Stimulated activated CD8-positive, alpha-beta memory T cell treated with anti-CD3 and anti-CD28 coated beads, Interleukin-2, amount 100 ng/mL, for 1 hour (primary cell): Measurements from ENCODE around the gene GTF2IRD1.
"Not testable (repeated sequence)": the region's sequence is repeated elsewhere in the genome, so short reads cannot be mapped to it uniquely, and the experiment has no call there.

Source experiments
- DNase-seq, 2 donors: peaks; one replicate each; pipeline ENCODE4 v3.0.0-alpha.2; 2020; ENCODE audit warnings: low read depth in 2 of 2

Gene GTF2IRD1, protein sequence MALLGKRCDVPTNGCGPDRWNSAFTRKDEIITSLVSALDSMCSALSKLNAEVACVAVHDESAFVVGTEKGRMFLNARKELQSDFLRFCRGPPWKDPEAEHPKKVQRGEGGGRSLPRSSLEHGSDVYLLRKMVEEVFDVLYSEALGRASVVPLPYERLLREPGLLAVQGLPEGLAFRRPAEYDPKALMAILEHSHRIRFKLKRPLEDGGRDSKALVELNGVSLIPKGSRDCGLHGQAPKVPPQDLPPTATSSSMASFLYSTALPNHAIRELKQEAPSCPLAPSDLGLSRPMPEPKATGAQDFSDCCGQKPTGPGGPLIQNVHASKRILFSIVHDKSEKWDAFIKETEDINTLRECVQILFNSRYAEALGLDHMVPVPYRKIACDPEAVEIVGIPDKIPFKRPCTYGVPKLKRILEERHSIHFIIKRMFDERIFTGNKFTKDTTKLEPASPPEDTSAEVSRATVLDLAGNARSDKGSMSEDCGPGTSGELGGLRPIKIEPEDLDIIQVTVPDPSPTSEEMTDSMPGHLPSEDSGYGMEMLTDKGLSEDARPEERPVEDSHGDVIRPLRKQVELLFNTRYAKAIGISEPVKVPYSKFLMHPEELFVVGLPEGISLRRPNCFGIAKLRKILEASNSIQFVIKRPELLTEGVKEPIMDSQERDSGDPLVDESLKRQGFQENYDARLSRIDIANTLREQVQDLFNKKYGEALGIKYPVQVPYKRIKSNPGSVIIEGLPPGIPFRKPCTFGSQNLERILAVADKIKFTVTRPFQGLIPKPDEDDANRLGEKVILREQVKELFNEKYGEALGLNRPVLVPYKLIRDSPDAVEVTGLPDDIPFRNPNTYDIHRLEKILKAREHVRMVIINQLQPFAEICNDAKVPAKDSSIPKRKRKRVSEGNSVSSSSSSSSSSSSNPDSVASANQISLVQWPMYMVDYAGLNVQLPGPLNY

DNA sequence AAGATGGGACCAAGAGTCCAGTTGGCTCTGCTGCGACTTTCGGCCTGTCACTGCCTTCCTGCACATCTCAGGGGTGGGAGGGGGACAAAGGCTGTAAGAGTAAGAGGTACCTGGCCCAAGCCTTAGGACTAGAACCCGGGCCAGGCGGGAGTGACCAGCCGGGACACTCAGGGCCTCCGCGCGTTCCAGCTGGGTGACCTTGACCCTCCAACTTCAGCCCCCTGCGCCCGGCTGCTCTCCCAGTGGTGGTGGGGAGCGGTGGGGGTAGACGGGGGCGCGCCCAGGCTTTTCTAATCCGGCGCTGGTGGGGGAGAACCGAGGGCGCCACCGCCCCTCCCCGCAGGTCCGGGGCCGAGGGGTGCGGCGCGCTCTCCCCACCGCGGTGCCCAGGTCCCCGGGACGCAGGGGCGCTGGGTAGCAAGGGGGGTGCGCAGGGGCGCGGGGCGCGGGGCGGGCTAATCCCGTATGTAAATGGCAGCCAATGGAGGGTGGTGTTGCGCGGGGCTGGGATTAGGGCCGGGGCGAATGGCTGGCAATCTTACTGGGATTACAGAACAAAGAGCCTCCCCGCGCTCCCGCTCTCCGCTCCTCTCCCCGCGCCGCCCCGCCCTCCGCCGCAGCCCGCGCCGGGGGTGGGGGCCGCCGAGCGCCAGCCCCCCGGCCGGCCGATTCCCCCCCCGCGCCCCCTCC is at the start of gene GTF2IRD1:
Gene GTF2IRD1 (plus strand): TSS at position 585 of the 690 bp plus-strand sequence. CDS start 54,175 bp downstream, outside the sequence.
- no peak for DNase-seq

DNA sequence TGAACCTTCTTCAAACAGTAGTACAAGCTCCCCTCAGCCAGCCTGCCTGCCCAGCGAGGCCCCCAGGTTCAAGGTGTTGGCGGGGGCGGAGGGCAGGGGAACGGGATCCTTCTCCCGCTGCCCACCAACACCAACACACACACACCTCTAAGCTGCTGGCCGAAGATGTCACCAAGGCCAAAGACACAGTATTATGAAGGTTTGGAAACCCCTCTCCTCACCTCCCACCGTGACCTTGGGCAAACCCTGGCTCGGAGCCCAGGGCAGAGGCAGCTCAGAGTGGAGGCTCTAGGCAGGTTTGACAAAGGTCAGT is 49.4 kb upstream of the GTF2IRD1 start:
- DNase-seq: no peak

DNA sequence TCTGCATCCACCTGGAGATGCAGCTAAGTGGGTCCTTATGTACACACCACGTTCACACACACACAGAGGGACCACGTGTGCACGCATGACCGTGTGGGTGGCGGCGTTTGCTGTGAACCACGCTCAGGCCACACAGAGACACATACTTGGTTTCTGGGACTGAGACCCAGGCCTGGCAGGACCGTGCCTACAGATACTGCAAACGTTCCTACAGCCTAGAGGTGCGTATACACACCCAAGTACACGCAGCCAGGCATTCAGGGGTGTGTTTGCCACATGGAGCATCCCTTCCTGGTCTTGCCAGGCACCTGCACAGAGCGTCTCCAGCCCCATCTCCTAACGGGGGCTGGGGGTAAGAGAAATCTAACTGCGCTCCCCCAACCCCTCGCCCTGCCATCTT is 49.0 kb upstream of the GTF2IRD1 start:
- DNase-seq: no peak

DNA sequence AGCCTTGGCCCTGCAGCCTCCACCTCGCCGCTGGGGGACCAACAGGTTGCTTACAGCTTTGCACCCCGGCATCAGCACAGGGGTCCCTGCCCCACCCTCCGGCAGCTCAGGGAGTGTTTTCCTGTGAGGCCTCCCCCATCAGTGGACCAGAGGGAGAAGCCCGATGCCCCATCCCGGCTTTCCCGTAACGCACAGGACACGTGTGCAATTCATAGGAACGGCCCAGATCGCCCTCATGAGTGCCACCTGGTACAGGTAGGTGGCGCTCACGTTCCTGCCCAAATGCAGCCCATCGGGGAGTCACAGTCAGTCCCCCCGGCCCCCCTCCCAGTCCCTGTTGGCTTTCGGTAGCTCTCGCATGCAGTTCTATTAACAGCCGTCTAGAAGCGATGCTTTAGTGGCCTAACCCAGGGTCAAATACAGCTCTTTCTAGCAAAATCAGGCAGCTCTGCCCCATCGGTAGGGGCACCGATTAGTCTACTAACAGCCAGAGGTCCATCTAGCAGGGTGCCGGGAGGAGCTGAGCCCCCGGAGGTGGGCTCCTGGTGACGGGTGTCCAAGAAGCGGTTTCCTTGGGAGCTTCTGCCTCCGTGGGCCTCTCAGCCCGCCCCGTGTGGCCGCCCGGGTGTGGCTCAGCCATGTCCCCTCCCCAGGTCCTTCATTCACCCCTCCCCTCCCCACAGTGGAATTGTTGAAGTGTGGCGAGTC is 48.4 kb upstream of the GTF2IRD1 start:
- DNase-seq: no peak

DNA sequence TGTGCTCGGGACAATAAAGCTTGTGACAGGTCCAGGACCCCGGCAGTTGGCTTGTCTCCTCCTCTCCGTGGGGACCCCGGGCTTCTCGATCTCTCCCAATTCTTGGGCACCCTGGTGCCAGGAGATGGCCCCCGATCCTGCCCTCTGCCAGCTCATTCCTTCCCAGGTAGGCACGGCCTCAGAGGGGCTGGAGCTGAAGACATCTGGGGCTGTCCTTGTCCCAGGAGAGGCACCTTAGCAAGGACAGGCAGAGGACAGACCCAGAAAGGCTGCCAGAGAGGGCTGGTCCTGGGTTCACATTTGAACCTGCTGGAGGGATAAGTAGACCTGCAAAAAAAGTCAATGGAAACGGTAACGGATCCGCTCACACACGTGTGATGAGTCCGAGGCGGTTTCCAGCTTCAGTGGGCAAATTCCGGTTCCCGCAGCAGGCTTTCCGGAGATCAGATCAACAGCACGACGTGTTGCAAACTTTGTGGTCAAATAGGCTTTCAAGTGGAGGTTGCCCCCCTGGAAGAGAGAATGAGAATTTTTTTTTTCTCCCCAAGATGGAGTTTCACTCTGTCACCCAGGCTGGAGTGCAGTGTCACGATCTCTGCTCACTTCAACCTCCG is 47.7 kb upstream of the GTF2IRD1 start:
- no peak for DNase-seq

DNA sequence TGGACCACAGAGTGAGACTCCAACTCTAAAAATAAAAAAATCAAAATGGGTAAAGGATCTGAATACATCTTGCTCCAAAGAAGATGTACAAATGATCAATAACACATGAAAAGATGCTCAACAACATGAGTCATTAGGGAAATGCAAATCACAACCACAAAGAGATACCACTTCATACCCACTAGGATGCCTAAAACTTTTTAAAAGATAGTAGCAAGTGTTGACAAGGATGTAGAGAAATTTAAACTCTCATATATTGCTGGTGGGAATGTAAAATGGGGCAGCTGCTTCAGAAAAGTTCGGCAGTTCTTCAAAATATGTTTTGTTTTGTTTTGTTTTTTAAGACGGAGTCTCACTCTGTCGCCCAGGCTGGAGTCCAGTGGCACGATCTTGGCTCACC is 45.7 kb upstream of the GTF2IRD1 start:
- no peak for DNase-seq

DNA sequence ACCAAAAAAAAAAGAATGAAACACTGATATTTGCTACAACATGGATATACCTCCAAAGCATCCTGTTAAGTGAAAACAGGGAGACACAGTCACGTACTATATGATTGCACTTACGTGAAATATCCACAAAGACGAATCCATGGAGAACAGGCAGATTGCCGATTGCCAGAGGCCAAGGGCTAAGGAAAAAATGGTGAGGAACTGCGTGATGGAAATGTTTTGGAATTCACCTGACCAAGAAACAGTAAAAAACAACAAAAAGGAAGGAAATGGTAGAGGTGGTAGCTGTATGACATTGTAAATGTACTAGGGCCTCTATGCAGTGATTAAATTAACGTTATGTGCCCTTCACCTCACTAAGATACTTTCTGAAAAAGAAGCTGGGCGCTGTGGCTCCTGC is 44.1 kb upstream of the GTF2IRD1 start:
- no peak for DNase-seq

DNA sequence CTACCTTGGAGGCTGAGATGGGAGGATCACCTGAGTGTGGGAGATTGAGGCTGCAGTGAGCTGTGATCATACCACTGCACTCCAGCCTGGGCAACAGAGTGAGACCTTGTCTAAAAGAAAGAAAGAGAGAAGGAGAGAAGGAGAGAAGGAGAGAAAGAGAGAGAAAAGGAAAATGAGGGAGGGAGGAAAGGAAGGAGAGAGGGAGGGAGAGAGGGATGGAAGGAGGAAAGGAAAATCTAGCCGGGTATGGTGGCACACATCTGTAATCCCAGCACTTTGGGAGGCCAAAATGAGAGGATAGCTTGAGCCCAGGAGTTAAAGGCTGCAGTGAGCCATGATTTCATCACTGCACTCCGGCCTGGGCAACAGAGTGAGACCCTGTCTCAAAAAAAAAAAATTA is 42.9 kb upstream of the GTF2IRD1 start:
- DNase-seq: no peak

DNA sequence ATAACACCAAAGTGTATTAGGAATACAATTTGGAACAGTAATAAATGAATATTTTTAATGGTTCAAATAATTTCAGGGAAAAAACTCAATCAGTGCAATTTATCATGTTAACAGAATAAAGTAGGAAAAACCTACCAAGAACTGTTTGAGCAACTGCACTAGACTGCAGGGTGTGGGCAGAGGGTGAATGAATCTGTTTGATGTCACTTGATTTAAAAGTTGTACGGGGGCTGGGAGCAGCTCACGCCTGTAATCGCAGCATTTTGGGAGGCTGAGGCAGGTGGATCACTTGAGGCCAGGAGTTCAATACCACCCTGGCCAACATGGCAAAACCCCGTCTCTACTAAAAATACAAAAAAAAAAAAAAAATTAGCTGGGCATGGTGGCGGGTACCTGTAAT is 42.1 kb upstream of the GTF2IRD1 start:
- not testable (repeated sequence) for DNase-seq

DNA sequence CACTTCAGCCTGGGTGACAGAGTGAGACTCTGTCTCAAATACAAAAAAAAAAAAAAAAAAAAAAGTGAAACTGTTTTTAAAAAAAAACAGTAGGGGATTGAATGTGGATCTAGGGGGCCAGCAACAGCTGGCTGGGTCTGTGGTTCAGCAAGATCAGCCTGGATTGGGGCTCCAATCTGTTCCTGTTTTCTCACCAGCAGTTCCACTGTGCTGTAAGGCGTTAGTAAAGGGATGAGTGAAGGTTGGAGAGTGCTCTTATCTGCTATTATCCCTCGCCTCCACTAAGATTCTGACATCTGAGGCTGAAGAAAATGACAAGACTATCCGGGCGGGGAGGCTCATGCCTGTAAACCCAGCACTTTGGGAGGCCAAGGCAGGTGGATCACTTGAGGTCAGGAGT is 41.6 kb upstream of the GTF2IRD1 start:
- no peak for DNase-seq

DNA sequence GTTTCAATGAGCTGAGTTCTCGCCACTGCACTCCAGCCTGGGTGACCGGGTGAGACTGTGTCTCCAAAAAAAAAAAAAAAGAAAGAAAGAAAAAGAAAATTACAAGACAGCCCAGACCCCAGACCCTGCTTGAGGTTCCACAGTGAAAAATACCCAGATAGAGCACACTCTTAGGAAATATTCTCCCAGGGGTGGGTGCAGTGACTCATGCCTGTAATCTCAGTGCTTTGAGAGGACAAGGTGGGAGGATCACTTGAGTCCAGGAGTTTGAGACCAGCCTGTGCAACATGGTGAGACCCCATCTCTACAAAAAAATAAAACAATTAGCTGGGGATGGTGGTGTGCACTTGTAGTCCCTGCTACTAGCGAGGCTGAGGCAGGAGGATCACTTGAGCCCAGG is 41.1 kb upstream of the GTF2IRD1 start:
- no peak for DNase-seq

DNA sequence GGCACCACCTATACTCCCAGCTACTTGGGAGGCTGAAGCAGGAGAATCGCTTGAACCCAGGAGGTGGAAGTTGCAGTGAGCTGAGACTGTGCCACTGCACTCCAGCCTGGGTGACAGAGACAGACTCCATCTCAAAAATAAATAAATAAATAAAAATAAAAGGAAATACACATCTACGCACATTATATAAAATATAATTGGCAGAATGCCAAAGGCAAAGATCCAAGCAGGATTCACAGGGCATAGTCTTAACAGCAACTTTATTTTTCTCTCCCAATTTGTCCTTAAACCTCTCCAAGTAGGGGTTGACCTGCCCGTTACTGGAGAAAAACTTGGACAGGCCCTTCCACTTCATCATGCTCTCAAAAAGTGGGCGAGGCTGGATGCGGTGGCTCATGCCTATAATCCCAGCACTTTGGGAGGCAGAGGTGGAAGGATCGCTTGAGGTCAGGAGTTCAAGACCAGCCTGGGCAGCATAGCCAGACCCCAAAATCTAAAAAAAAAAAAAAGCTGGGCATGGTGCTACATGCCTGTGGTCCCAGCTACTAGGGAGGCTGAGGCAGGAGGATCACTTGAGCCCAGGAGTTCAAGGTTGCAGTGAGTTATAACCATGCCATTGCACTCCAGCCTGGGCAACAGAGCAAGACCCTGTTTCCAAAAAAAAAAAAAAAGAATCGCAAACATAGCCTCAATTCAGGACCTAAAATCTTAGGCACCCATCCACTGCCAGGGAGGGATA is 38.9 kb upstream of the GTF2IRD1 start:
- DNase-seq: not testable (repeated sequence)

DNA sequence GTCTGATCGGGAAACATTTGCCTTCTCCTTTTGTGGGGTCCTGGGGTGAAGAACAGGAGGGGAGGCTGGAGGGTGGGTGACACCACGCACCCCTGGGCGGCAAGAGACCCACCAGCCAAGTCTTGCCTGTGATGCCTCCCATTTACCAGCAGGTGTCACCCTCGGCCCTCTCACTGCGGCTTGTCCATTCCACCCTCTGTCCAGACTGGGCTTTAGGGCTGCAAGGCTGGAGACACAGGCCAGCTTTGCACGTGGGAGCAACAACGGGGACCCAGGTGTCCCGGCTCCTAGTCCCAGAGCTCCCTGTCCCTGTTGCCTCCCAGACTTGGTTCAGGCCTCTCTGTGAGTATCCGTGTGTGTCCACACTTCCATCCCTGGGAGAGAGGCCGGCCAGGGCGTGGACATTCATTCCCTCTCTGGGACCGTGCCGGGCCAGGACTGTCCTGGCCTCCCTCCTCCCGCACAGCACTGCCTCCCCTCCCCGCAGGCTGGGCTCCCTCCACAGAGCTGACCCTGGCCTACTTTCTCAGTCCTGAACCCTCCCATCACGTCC is 36.2 kb upstream of the GTF2IRD1 start:
- DNase-seq: peak; percentile 13

DNA sequence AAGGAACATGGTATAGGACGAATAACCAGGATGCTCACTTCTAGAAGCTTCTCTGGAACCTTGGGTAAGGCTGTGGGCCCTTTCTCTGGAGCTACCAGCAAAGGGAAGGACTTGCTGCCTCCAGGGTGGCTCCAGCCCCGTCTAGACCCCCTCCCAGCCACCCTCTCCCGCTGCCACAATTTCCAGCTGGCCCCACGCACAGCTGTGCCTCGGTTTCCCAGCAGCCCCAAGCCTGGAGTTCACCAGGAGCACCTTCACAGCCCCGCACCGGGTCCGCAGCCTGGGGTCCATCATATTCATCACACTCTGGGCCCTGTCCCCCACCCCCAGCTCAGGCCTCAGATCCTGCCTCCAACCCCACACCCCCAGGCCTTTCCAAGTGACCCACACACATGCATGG is 35.6 kb upstream of the GTF2IRD1 start:
- no peak for DNase-seq

DNA sequence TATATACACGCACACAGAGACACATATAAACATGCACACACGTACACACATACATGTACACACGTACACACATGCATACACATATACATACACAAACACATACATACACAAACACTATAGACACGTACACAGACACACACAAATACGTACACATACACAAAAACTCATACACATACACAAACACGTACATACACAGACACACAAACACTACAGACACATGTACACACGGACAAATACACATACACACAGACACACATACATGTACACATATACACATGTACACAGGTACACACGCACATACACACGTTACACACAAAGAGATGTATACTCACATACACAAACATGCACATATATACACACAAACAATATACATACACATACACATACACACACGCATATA is 35.2 kb upstream of the GTF2IRD1 start:
- no peak for DNase-seq

DNA sequence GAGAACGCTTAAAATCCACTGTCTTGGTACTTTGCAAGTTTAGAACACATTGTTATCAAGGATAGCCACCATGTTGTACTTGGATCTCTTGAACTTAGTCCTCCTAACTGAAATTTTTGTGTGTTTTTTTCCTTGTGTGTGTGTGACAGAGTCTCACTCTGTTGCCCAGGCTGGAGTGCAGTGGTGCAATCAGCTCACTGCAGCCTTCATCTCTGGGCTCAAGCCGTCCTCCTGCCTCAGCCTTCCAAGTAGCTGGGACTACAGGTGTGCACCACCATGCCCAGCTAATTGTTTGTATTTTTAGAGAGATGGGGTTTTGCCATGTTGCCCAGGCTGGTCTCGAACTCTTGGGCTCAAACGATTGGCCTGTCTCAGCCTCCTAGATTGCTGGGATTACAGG is 34.5 kb upstream of the GTF2IRD1 start:
- DNase-seq: not testable (repeated sequence)

DNA sequence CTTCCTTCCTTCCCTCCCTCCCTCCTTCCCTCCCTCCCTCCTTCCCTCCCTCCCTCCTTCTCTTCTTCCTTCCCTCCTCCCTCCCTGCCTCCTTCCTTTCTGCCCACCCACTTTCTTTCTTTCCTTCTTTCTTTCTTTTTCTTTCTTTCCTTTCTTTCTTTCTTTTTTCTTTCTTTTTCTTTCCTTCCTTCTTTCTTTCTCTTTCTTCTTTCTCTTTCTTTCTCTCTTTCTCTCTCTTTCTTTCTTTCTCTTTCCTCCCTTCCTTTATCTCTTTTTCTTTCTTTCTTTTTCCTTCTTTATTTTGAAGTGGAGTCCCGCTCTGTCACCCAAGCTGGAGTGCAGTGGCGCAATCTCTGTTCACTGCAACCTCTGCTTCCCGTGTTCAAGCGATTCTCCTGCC is 33.7 kb upstream of the GTF2IRD1 start:
- no peak for DNase-seq

DNA sequence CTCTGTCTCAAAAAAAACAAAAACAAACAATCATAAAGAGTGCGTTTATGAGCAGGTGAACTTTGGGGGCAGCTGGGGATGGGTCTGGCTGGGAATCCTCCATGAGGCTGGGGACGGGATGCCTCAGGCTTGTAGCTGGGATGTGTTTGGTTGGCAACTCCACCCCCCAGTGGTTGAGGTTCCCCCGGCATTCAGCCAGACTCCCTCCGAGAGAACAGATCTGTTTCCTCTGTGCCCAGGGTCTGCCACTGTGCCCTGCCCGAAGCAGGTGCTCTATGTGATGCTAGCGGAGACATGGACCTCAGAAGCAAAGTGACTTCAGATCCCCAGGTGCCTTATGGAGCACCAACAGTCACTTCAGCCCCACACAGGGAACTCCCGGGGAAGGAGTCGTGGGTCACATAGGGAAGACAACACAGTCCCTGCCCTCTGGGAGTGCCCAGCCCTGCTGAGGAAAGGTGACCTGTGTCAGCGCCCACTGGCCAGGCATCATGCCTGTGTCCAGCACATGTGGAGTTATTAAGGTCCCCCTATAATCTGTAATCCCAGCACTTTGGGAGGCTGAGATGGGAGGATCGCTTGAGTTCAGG is 29.3 kb upstream of the GTF2IRD1 start:
- DNase-seq: no peak

DNA sequence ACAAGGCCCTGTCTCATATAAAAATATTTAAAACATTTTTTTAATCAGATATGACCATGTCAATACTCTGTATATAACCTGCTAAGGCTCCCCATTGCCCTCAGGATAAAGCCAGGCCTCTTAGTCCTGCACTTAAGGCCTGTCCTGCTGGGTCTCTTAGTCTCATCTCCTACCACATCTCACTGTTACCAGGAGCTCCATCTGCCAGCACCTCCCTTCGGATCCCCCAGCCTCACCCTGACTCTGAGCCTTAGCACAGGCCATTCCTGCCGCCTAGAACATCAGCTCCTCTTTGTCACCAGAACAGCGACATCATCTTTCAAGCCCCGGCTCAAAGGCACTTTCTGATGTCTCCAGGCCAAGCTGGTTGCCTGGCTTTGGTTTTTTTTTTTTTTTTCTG is 25.7 kb upstream of the GTF2IRD1 start:
- no peak for DNase-seq
